ENCODE measurements around the gene TSPYL6.
A peak's percentile ranks its signal among the peaks of the same experiment; 100 is the strongest.

The TSPYL6 gene

GRCh38 chr2:54208364-54209240, 47.4 kb downstream of the TSPYL6 start:
- peak in 2 of 42 donors; percentile 15 to 19 for DNase-seq
- intact Hi-C loops (cut with DNase I): loop anchor here (5.0 to 10.0 kb wide), 2 partner anchors 104 to 124 kb away; a partner anchor contains a TSS

DNA sequence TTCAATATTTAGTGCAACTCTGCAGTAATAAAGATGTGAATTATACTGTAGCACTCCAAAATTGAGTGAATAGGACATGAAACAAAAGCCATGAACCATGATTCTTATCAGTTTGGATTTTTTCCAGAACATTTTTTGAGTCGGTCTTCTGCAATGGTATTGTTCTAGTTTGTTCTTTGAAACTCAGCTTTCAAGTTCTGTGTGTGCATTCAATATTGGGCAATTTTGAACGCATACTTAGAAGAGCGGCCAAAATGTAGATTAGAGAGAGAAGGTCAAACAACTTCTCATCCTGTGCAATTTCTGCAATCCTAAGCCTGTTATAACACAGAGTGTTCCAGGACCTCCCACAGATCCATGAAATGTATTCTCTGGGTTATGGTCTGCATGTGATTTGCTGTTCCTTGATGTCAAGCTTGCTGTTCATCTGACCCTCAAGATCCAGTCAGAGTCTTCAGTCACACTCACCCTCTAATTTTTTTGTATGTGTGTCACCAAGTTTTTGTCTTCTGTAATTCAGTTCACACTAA, 48.3 kb downstream of the TSPYL6 start:
- intact Hi-C loops (cut with DNase I): loop anchor here (5.0 to 10.0 kb wide), 2 partner anchors 103 to 125 kb away; a partner anchor contains a TSS
- DNase-seq: no peak

GRCh38 chr2:54206596-54206995, 49.4 kb downstream of the TSPYL6 start:
- intact Hi-C loops (cut with DNase I): loop anchor here (5.0 to 10.0 kb wide), 2 partner anchors 102 to 126 kb away; a partner anchor contains a TSS
- peak in 5 of 42 donors; percentile 13 to 50 (median 21) for DNase-seq

DNA sequence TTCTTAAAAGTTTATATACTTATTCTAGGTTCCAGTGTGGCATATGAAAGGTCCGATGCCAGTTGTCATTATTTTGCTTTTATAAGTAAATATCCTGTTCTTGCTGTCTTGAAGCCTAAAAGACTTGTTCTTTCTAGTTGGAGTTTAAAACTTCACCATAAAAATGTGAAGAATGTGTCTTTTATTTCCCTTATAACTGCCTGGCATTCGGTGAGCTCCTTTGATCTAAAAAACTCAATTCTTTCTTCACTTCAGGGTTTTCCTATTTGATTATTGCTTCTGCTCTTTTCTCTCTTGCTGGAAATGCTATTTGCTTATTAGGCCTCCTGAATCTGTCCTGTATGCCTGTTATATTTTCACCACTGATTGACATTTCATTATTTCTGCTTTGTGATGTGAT, 51.6 kb downstream of the TSPYL6 start:
- intact Hi-C loops (cut with DNase I): loop anchor here (10.0 kb wide), 1 partner anchor 100 kb away; no protein-coding TSS in a partner anchor
- DNase-seq: no peak
